Keratinocyte (primary cell): ENCODE results near the gene IGFLR1. TPM values are rescaled to one million over a fixed set of nuclear protein-coding genes. Genes with fewer than 3 reads are reported as not detected.

Source experiments
- DNase-seq: peaks from one replicate; pipeline ENCODE4 v3.0.0-alpha.2; 2011; ENCODE audit warnings: low read depth, missing footprints, low spot score
- FAIRE-seq: peaks from 2 replicates; lab custom pipeline; 2011; peaks lifted over from hg19 to GRCh38; lab: Jason Lieb, UNC
- H2AFZ ChIP-seq: 2 replicates; pipeline ENCODE4 v1.6.0; 2012; ENCODE audit warnings: low read length, control low read depth, inconsistent platforms; ENCODE audit not compliant: control insufficient read depth
- H3K27ac ChIP-seq: 2 replicates; pipeline ENCODE4 v1.5.1; 2011; ENCODE audit warnings: low read length; ENCODE audit not compliant: control insufficient read depth, insufficient read depth
- H3K27me3 ChIP-seq: 3 replicates; pipeline ENCODE4 v1.6.0; 2011; ENCODE audit warnings: low read length; ENCODE audit not compliant: control insufficient read depth, insufficient read depth; ENCODE audit errors: extremely low read depth
- H3K36me3 ChIP-seq, 2 experiments: 2 replicates in 1 of 2; 3 replicates in 1 of 2; pipeline ENCODE4 v1.5.1; 2011; ENCODE audit warnings: low read length in 2 of 2, mild to moderate bottlenecking in 1 of 2; ENCODE audit not compliant: control insufficient read depth in 2 of 2, insufficient read depth in 2 of 2; ENCODE audit errors: extremely low read depth in 1 of 2
- H3K4me1 ChIP-seq: 3 replicates; pipeline ENCODE4 v1.5.1; 2011; ENCODE audit warnings: low read length; ENCODE audit not compliant: control insufficient read depth, insufficient read depth; ENCODE audit errors: extremely low read depth
- H3K4me2 ChIP-seq: 3 replicates; pipeline ENCODE4 v1.6.0; 2011; ENCODE audit warnings: low read depth, low read length; ENCODE audit not compliant: control insufficient read depth, insufficient read depth; ENCODE audit errors: extremely low read depth
- H3K4me3 ChIP-seq, 3 experiments: fragments of 200-600 bp in 1 of 3; sonication (generic) in 1 of 3; 2 replicates in 2 of 3; 3 replicates in 1 of 3; pipeline ENCODE4 v1.5.1; 2011 to 2016; ENCODE audit warnings: low read length in 3 of 3, mild to moderate bottlenecking in 3 of 3, control low read depth in 2 of 3, inconsistent platforms in 1 of 3, low read depth in 1 of 3, mixed read lengths in 1 of 3, mixed run types in 1 of 3, moderate library complexity in 1 of 3; ENCODE audit not compliant: control insufficient read depth in 2 of 3, insufficient read depth in 2 of 3; ENCODE audit errors: extremely low read depth in 1 of 3
- H3K79me2 ChIP-seq: 2 replicates; pipeline ENCODE4 v1.6.0; 2012; ENCODE audit warnings: low read length; ENCODE audit not compliant: control insufficient read depth, insufficient read depth
- H3K9ac ChIP-seq: 3 replicates; pipeline ENCODE4 v1.6.0; 2011; ENCODE audit warnings: low read length; ENCODE audit not compliant: control insufficient read depth, insufficient read depth; ENCODE audit errors: extremely low read depth
- H3K9me1 ChIP-seq: 3 replicates; pipeline ENCODE4 v1.6.0; 2011; ENCODE audit warnings: low read length; ENCODE audit not compliant: control insufficient read depth, insufficient read depth; ENCODE audit errors: extremely low read depth
- H3K9me3 ChIP-seq: 2 replicates; pipeline ENCODE4 v1.5.1; 2012; ENCODE audit warnings: low read depth, low read length; ENCODE audit not compliant: control insufficient read depth
- H4K20me1 ChIP-seq: 3 replicates; pipeline ENCODE4 v1.6.0; 2011; ENCODE audit warnings: low read length; ENCODE audit not compliant: control insufficient read depth, insufficient read depth; ENCODE audit errors: extremely low read depth
- CTCF ChIP-seq, 3 experiments: IDR thresholded peaks in 1 of 3; conservative IDR thresholded peaks in 1 of 3; optimal IDR thresholded peaks in 1 of 3; 2 replicates in 2 of 3; 3 replicates in 1 of 3; pipeline versions ENCODE3 to v1.5.1; 2011; ENCODE audit warnings: low read length in 3 of 3, mild to moderate bottlenecking in 3 of 3, moderate library complexity in 2 of 3, control low read depth in 1 of 3, inconsistent platforms in 1 of 3; ENCODE audit not compliant: insufficient read depth in 2 of 3; ENCODE audit errors: extremely low read depth in 1 of 3
- EZH2 ChIP-seq: IDR thresholded peaks from one replicate; pipeline ENCODE4 v1.6.1; 2012; ENCODE audit warnings: inconsistent platforms, mild to moderate bottlenecking, low read length, moderate library complexity
- dilution Hi-C: fragments of 300-500 bp; cut with MboI; formaldehyde crosslinking; loops from one replicate; pipeline ENCODE4 v1.7.0; 2020; ENCODE audit warnings: low sequenced_read_pairs; ENCODE audit not compliant: extremely low pct_ligation_motif_present
- polyA plus RNA-seq, 5 experiments: library from polyadenylated mRNA; depleted of rRNA in 3 of 5; stranded (reverse) in 3 of 5; stranded (forward) in 1 of 5; unstranded in 1 of 5; fragments of >200 nt; gene quantifications; 1 replicate in 1 of 5; 2 replicates in 3 of 5; 3 replicates in 1 of 5; pipeline versions ENCODE4 v1.2.1 to v1.2.3, GENCODE V29; 2011 to 2012; ENCODE audit warnings: missing spikeins in 2 of 5, low read depth in 1 of 5, low replicate concordance in 1 of 5

The IGFLR1 gene
- polyA plus RNA-seq, 1 donor (not counting 4 experiments of a cell fraction or from before 2014, with no cell fraction given), result 0.34 TPM

- no peak for DNase-seq
- TF ChIP-seq EZH2, result no peak
- TF ChIP-seq CTCF (optimal IDR thresholded peaks at IDR 0.05 in 1 of 3, IDR thresholded peaks at IDR 0.05 in 1 of 3, conservative IDR thresholded peaks at IDR 0.05 in 1 of 3; ENCODE audit: extremely low read depth in 1 of 3, insufficient read depth in 2 of 3, low read length in 3 of 3), result no peak
- H3K9ac ChIP-seq, result no peak overlapping the region
- H3K9me3 ChIP-seq, result no peaks in the 10 kb centered on the region
- H3K79me2 ChIP-seq, result peaks cover 4% of the 10 kb centered on the region
- H3K4me2 ChIP-seq, result no peak overlapping the region
- H3K36me3 ChIP-seq, result peaks cover 65 to 73% of the 10 kb centered on the region in 2 experiments
- FAIRE-seq, result no peak
- no peak overlapping the region for H3K4me3 ChIP-seq
- H3K9me1 ChIP-seq, result no peaks in the 10 kb centered on the region
- H3K4me1 ChIP-seq, result no peaks in the 10 kb centered on the region
- no peak overlapping the region for H2AFZ ChIP-seq
- no peak overlapping the region for H3K27ac ChIP-seq
- H4K20me1 ChIP-seq, result peaks cover 2% of the 10 kb centered on the region
- H3K27me3 ChIP-seq, result no peaks in the 10 kb centered on the region
- dilution Hi-C loops, result no loop called here
Measured at GRCh38 chr19:35730326-35730725, 11.9 kb downstream of the IGFLR1 start.

GRCh38 chr19:35729763-35730162, 12.5 kb downstream of the IGFLR1 start:
- TF ChIP-seq CTCF (optimal IDR thresholded peaks at IDR 0.05 in 1 of 3, IDR thresholded peaks at IDR 0.05 in 1 of 3, conservative IDR thresholded peaks at IDR 0.05 in 1 of 3; ENCODE audit: extremely low read depth in 1 of 3, insufficient read depth in 2 of 3, low read length in 3 of 3) (no peak), EZH2 (no peak)
- H3K79me2 ChIP-seq, result peaks cover 4% of the 10 kb centered on the region
- H3K9me1 ChIP-seq, result no peaks in the 10 kb centered on the region
- no peak overlapping the region for H2AFZ ChIP-seq
- dilution Hi-C loops, result no loop called here
- H3K36me3 ChIP-seq, result peaks cover 66 to 75% of the 10 kb centered on the region in 2 experiments
- H3K27me3 ChIP-seq, result no peaks in the 10 kb centered on the region
- no peak overlapping the region for H3K9ac ChIP-seq
- H3K4me2 ChIP-seq, result no peak overlapping the region
- DNase-seq (no peak), FAIRE-seq (no peak)
- H3K4me1 ChIP-seq, result no peaks in the 10 kb centered on the region
- H3K4me3 ChIP-seq, result no peak overlapping the region
- no peak overlapping the region for H3K27ac ChIP-seq
- H3K9me3 ChIP-seq, result no peaks in the 10 kb centered on the region
- no peaks in the 10 kb centered on the region for H4K20me1 ChIP-seq
